Nephron (organoid): ENCODE results near the gene SERHL2.

ENCODE experiments used
- H3K27ac Mint-ChIP-seq, 3 experiments: 2 replicates each; pipeline ENCODE4 v1.8.0; 2020; ENCODE audit warnings: mixed read lengths in 3 of 3, mild to moderate bottlenecking in 2 of 3, moderate library complexity in 1 of 3
- H3K27me3 Mint-ChIP-seq: 2 replicates; pipeline ENCODE4 v1.8.0; 2021; ENCODE audit warnings: low read depth, mild to moderate bottlenecking, moderate library complexity, mixed read lengths
- H3K36me3 Mint-ChIP-seq: 2 replicates; pipeline ENCODE4 v1.8.0; 2020; ENCODE audit warnings: low read depth, mixed read lengths
- H3K4me1 Mint-ChIP-seq: 2 replicates; pipeline ENCODE4 v1.8.0; 2020; ENCODE audit warnings: mixed read lengths
- H3K4me3 Mint-ChIP-seq, 3 experiments: 2 replicates each; pipeline ENCODE4 v1.8.0; 2020; ENCODE audit warnings: mild to moderate bottlenecking in 3 of 3, mixed read lengths in 3 of 3, moderate library complexity in 2 of 3
- H3K9me3 Mint-ChIP-seq: 2 replicates; pipeline ENCODE4 v1.8.0; 2020; ENCODE audit warnings: mixed read lengths
- TF ChIP-seq, protein P1 (sequence below), 3 experiments: fragments of 200-600 bp; sonication (generic); IDR thresholded peaks; one replicate each; pipeline ENCODE4 v1.5.0; 2021; ENCODE audit warnings: antibody characterized with exemption in 3 of 3; ENCODE audit not compliant: unreplicated experiment in 3 of 3

Gene SERHL2

GRCh38 chr22:42587588-42588175 is 33.9 kb downstream of the SERHL2 start:
- H3K27ac Mint-ChIP-seq: no peak overlapping the region
- peaks cover 76% of the 10 kb centered on the region for H3K36me3 Mint-ChIP-seq
- no peaks in the 10 kb centered on the region for H3K9me3 Mint-ChIP-seq
- TF ChIP-seq, protein P1, sequence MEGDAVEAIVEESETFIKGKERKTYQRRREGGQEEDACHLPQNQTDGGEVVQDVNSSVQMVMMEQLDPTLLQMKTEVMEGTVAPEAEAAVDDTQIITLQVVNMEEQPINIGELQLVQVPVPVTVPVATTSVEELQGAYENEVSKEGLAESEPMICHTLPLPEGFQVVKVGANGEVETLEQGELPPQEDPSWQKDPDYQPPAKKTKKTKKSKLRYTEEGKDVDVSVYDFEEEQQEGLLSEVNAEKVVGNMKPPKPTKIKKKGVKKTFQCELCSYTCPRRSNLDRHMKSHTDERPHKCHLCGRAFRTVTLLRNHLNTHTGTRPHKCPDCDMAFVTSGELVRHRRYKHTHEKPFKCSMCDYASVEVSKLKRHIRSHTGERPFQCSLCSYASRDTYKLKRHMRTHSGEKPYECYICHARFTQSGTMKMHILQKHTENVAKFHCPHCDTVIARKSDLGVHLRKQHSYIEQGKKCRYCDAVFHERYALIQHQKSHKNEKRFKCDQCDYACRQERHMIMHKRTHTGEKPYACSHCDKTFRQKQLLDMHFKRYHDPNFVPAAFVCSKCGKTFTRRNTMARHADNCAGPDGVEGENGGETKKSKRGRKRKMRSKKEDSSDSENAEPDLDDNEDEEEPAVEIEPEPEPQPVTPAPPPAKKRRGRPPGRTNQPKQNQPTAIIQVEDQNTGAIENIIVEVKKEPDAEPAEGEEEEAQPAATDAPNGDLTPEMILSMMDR (IDR thresholded peaks at IDR 0.05; ENCODE audit: unreplicated experiment in 3 of 3): no peak
- H3K27me3 Mint-ChIP-seq: no peaks in the 10 kb centered on the region
- no peak overlapping the region for H3K4me3 Mint-ChIP-seq
- no peaks in the 10 kb centered on the region for H3K4me1 Mint-ChIP-seq

- no peak overlapping the region for H3K27ac Mint-ChIP-seq
- H3K9me3 Mint-ChIP-seq: no peaks in the 10 kb centered on the region
- no peaks in the 10 kb centered on the region for H3K27me3 Mint-ChIP-seq
- TF ChIP-seq, protein P1 (IDR thresholded peaks at IDR 0.05; ENCODE audit: unreplicated experiment in 3 of 3): no peak
- H3K4me3 Mint-ChIP-seq: no peak overlapping the region
- peaks cover 3% of the 10 kb centered on the region for H3K4me1 Mint-ChIP-seq
- H3K36me3 Mint-ChIP-seq: peaks cover 73% of the 10 kb centered on the region
Measured at GRCh38 chr22:42591987-42592386, 38.2 kb downstream of the SERHL2 start.

- H3K27me3 Mint-ChIP-seq: no peaks in the 10 kb centered on the region
- H3K36me3 Mint-ChIP-seq: peaks cover 72% of the 10 kb centered on the region
- TF ChIP-seq, protein P1 (IDR thresholded peaks at IDR 0.05; ENCODE audit: unreplicated experiment in 3 of 3): no peak
- peaks cover 6% of the 10 kb centered on the region for H3K4me1 Mint-ChIP-seq
- no peaks in the 10 kb centered on the region for H3K9me3 Mint-ChIP-seq
- H3K27ac Mint-ChIP-seq: no peak overlapping the region
- no peak overlapping the region for H3K4me3 Mint-ChIP-seq
Measured at GRCh38 chr22:42595434-42595833, 41.7 kb downstream of the SERHL2 start.

DNA sequence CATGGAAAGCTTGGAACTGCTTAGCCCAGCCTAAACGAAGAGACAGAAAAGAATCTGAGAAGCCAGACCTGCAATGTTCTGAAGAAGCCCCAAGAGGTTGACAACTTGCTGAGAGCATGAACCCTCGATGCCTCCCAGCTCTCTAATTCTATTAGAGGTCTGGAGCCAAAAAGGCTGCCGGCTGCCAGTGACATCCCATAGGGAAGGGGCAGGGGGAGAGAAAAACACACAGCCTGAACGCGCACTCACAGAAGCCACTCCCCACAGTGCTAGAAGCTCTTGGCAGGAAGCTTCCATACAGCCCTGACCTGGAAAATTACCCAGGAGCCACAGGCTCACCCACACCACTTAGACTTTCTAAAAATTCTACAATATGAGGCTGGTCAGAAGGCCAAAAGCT is 42.6 kb downstream of the SERHL2 start:
- Mint-ChIP-seq H3K4me3 (no peak overlapping the region), H3K36me3 (peaks cover 66% of the 10 kb centered on the region), H3K4me1 (peaks cover 6% of the 10 kb centered on the region), H3K9me3 (no peaks in the 10 kb centered on the region), H3K27ac (no peak overlapping the region), H3K27me3 (no peaks in the 10 kb centered on the region)
- TF ChIP-seq, protein P1 (IDR thresholded peaks at IDR 0.05; ENCODE audit: unreplicated experiment in 3 of 3): no peak

DNA sequence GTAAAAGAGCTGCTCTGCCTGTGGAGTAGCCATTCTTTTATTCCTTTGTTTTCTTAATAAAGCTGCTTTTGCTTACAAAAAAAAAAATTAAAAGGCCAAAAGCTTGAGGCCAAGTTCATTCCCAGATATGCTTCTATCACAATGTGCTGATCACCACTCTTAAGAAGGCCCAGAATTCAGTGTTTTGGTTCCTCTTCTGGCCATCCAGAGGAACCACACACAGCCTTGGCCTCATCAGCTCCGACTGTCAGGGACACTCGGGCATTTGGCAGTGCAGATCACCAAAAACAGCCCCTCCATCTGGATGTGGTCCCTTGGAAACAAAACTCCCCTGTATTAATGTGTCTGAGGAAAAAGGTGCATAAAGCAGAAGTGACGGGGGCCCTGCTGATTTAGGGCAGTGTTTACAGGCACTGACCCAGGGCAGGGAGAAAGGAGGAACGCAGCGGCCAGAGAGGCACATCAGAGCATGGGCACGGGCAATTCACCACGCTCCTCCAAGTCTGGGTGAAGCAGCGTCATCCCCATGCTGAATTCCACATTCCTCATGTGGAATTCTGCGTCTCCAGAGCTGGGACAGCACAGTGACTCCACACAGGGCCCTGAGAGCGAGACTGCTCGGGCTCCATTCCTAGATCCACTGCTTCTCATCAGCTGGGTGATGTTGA is 43.2 kb downstream of the SERHL2 start:
- no peaks in the 10 kb centered on the region for H3K27me3 Mint-ChIP-seq
- H3K4me3 Mint-ChIP-seq: no peak overlapping the region
- peak overlapping the region in 1 of 3 experiments; percentile 51 for H3K27ac Mint-ChIP-seq
- H3K4me1 Mint-ChIP-seq: peaks cover 6% of the 10 kb centered on the region
- TF ChIP-seq, protein P1 (IDR thresholded peaks at IDR 0.05; ENCODE audit: unreplicated experiment in 3 of 3): no peak
- H3K36me3 Mint-ChIP-seq: peaks cover 66% of the 10 kb centered on the region
- no peaks in the 10 kb centered on the region for H3K9me3 Mint-ChIP-seq
